HepG2 (cell line): ENCODE data around the gene ZER1. TPM values are rescaled to one million over a fixed set of nuclear protein-coding genes. Genes with fewer than 3 reads are reported as not detected.

ENCODE experiments used
- ATM ChIP-seq: fragments of 450-650 bp; IDR thresholded peaks from 2 replicates; pipeline ENCODE4 v1.7.1; 2017; ENCODE audit warnings: mild to moderate bottlenecking, borderline replicate concordance
- CTCF ChIP-seq: sonication (generic); formaldehyde crosslinking; IDR thresholded peaks from 2 replicates; pipeline ENCODE4 v1.5.0; 2020; ENCODE audit warnings: mild to moderate bottlenecking, missing genetic modification reagents, moderate library complexity
- HCFC1 ChIP-seq: fragments of 150-350 bp; IDR thresholded peaks from 2 replicates; pipeline ENCODE4 v1.6.1; 2014; ENCODE audit warnings: low read depth, low read length
- HOXA7 ChIP-seq: sonication (generic); formaldehyde crosslinking; IDR thresholded peaks from 2 replicates; pipeline ENCODE4 v1.8.1; 2022; ENCODE audit warnings: mild to moderate bottlenecking, missing genetic modification reagents, moderate library complexity
- JARID2 ChIP-seq: sonication (generic); formaldehyde crosslinking; IDR thresholded peaks from 2 replicates; pipeline ENCODE4 v1.8.1; 2023; ENCODE audit warnings: missing genetic modification reagents, inconsistent platforms; ENCODE audit not compliant: insufficient replicate concordance
- JUNB ChIP-seq: sonication (generic); formaldehyde crosslinking; IDR thresholded peaks from 2 replicates; pipeline ENCODE4 v1.8.0; 2022; ENCODE audit warnings: missing genetic modification reagents, mild to moderate bottlenecking, borderline replicate concordance
- MLXIP ChIP-seq: sonication (generic); formaldehyde crosslinking; IDR thresholded peaks from 2 replicates; pipeline ENCODE4 v1.9.0; 2021; ENCODE audit warnings: missing genetic modification reagents, borderline replicate concordance
- NFKB2 ChIP-seq: sonication (generic); formaldehyde crosslinking; IDR thresholded peaks from 2 replicates; pipeline ENCODE4 v1.4.0; 2020; ENCODE audit warnings: missing genetic modification reagents, borderline replicate concordance
- NRL ChIP-seq: sonication (generic); formaldehyde crosslinking; IDR thresholded peaks from 2 replicates; pipeline ENCODE4 v1.5.0; 2020; ENCODE audit warnings: missing genetic modification reagents, mild to moderate bottlenecking, moderate library complexity, borderline replicate concordance
- PBX2 ChIP-seq: IDR thresholded peaks from 2 replicates; pipeline ENCODE4 v1.6.1; 2016; ENCODE audit warnings: control low read depth
- PRMT3 ChIP-seq: sonication (generic); formaldehyde crosslinking; IDR thresholded peaks from 2 replicates; pipeline ENCODE4 v1.8.1; 2022; ENCODE audit warnings: low read depth, mild to moderate bottlenecking, moderate library complexity, missing genetic modification reagents, borderline replicate concordance
- SALL2 ChIP-seq: sonication (generic); formaldehyde crosslinking; IDR thresholded peaks from 2 replicates; pipeline ENCODE4 v1.8.1; 2023; ENCODE audit warnings: mild to moderate bottlenecking, missing genetic modification reagents, inconsistent platforms
- ZBTB44 ChIP-seq: sonication (generic); formaldehyde crosslinking; IDR thresholded peaks from 2 replicates; pipeline ENCODE4 v1.4.0; 2020; ENCODE audit warnings: missing genetic modification reagents
- ZFP90 ChIP-seq: sonication (generic); formaldehyde crosslinking; IDR thresholded peaks from 2 replicates; pipeline ENCODE4 v1.8.0; 2022; ENCODE audit warnings: missing genetic modification reagents, mild to moderate bottlenecking, inconsistent platforms, borderline replicate concordance
- ZNF124 ChIP-seq: sonication (generic); formaldehyde crosslinking; IDR thresholded peaks from 2 replicates; pipeline ENCODE4 v1.4.0; 2020; ENCODE audit warnings: missing genetic modification reagents
- ZNF354B ChIP-seq: sonication (generic); formaldehyde crosslinking; IDR thresholded peaks from 2 replicates; pipeline ENCODE4 v1.8.0; 2022; ENCODE audit warnings: mild to moderate bottlenecking, missing genetic modification reagents
- ZNF383 ChIP-seq: sonication (generic); formaldehyde crosslinking; IDR thresholded peaks from 2 replicates; pipeline ENCODE4 v1.4.0; 2020; ENCODE audit warnings: missing genetic modification reagents, mild to moderate bottlenecking, borderline replicate concordance
- ZNF513 ChIP-seq: sonication (generic); formaldehyde crosslinking; conservative IDR thresholded peaks from 2 replicates; pipeline ENCODE4 v1.5.0; 2020; ENCODE audit warnings: missing genetic modification reagents
- ZNF558 ChIP-seq: sonication (generic); formaldehyde crosslinking; IDR thresholded peaks from 2 replicates; pipeline ENCODE4 v1.9.0; 2022; ENCODE audit warnings: mild to moderate bottlenecking, missing genetic modification reagents, borderline replicate concordance
- polyA plus RNA-seq, 8 experiments: library from polyadenylated mRNA; depleted of rRNA in 3 of 8; stranded (reverse) in 7 of 8; unstranded in 1 of 8; fragments of >200 nt; fragmentation: Illumina TruSeq in 4 of 8; extraction: Trizol in 4 of 8; gene quantifications; 2 replicates each; pipeline versions ENCODE4 v1.2.1 to v1.2.3, GENCODE V29; 2011 to 2016; ENCODE audit warnings: low read depth in 4 of 8, missing spikeins in 1 of 8, mixed read lengths in 1 of 8; ENCODE audit not compliant: insufficient read depth in 1 of 8
- total RNA-seq, 5 experiments: library from RNA; depleted of rRNA; stranded (reverse); fragments of >200 nt; fragmentation: Illumina TruSeq; extraction: Trizol; gene quantifications; 2 replicates each; pipeline ENCODE4 v1.2.3, GENCODE V29; 2016; ENCODE audit warnings: low read depth in 1 of 5

Gene ZER1
- total and polyA plus RNA-seq, 2 of the 13 experiments (the other 11 are each of a cell fraction or from before 2014, with no cell fraction given), result 7.7 to 40.0 TPM

GRCh38 chr9:128771745-128772519 is at the start of gene ZER1 (continued):
- TF ChIP-seq ZNF124 (CRISPR knock-in tag) (peak; percentile 88; the same call in 1 of the 2 replicates), NRL (CRISPR knock-in tag) (peak; percentile 77; the same call in 1 of the 2 replicates), HCFC1 (peak; percentile 69), ZBTB44 (no peak), SALL2 (peak; percentile 78; the same call in 1 of the 2 replicates), ZNF383 (CRISPR knock-in tag) (no peak), CTCF (CRISPR knock-in tag) (peak; percentile 36; the same call in 1 of the 2 replicates), ZNF558 (CRISPR knock-in tag) (peak; percentile 74; the same call in 1 of the 2 replicates), JARID2 (no peak), JUNB (no peak), ATM (no peak), PRMT3 (CRISPR knock-in tag) (peak; percentile 63; the same call in 1 of the 2 replicates), MLXIP (no peak), ZNF513 (no peak), NFKB2 (CRISPR knock-in tag) (peak; percentile 56; the same call in 1 of the 2 replicates), PBX2 (no peak), HOXA7 (CRISPR knock-in tag) (no peak), ZFP90 (CRISPR knock-in tag) (peak; percentile 85), ZNF354B (CRISPR knock-in tag) (no peak)
